Endothelial cell of umbilical vein (primary cell): Measurements from ENCODE around the gene CDC45.

Experiments
- CTCF ChIP-seq, 2 donors: IDR thresholded peaks; 1 replicate in 1 of 2; 2 replicates in 1 of 2; pipeline ENCODE4 v1.5.1; 2011; ENCODE audit warnings: low read length in 2 of 2, mild to moderate bottlenecking in 2 of 2, moderate library complexity in 2 of 2, control low read depth in 1 of 2, inconsistent platforms in 1 of 2, low read depth in 1 of 2; ENCODE audit not compliant: insufficient read depth in 1 of 2; ENCODE audit errors: extremely low read depth in 1 of 2
- EZH2 ChIP-seq: IDR thresholded peaks from 2 replicates; pipeline ENCODE4 v1.6.1; 2012; ENCODE audit warnings: borderline replicate concordance, low read depth, mild to moderate bottlenecking, moderate library complexity, low read length, inconsistent platforms; ENCODE audit not compliant: severe bottlenecking
- FOS ChIP-seq: IDR thresholded peaks from 2 replicates; pipeline ENCODE4 v1.6.1; 2011; ENCODE audit warnings: mild to moderate bottlenecking, low read length, moderate library complexity, borderline replicate concordance; ENCODE audit not compliant: insufficient read depth
- GATA2 ChIP-seq: IDR thresholded peaks from 2 replicates; pipeline ENCODE4 v1.7.0; 2011; ENCODE audit warnings: low read depth, mild to moderate bottlenecking, moderate library complexity, mixed read lengths, low read length; ENCODE audit not compliant: insufficient read length, insufficient read depth
- JUN ChIP-seq: IDR thresholded peaks from 2 replicates; pipeline ENCODE4 v1.6.1; 2011; ENCODE audit warnings: borderline replicate concordance, low read depth; ENCODE audit not compliant: insufficient read length, insufficient read depth
- MAX ChIP-seq: IDR thresholded peaks from 2 replicates; pipeline ENCODE4 v1.6.1; 2011; ENCODE audit not compliant: insufficient read depth, insufficient read length
- MYC ChIP-seq: IDR thresholded peaks from one replicate; pipeline ENCODE4 v1.6.1; 2011; ENCODE audit warnings: mild to moderate bottlenecking, low read depth, low read length
- POLR2A ChIP-seq: IDR thresholded peaks from 2 replicates; pipeline ENCODE4 v1.6.1; 2012; ENCODE audit warnings: low read depth, mild to moderate bottlenecking, control low read depth, low read length
- POLR2AphosphoS5 ChIP-seq: IDR thresholded peaks from 2 replicates; pipeline ENCODE4 v1.6.1; 2012; ENCODE audit warnings: low read depth, mild to moderate bottlenecking, control low read depth, low read length, moderate library complexity; ENCODE audit not compliant: insufficient read depth

GRCh38 chr22:19523240-19524169, 43.8 kb downstream of the CDC45 start:
- TF ChIP-seq GATA2 (no peak), CTCF (IDR thresholded peaks at IDR 0.05; ENCODE audit: extremely low read depth in 1 of 2, insufficient read depth in 1 of 2, low read depth in 1 of 2, low read length in 2 of 2) (no peak), JUN (no peak), FOS (no peak), EZH2 (no peak), POLR2AphosphoS5 (peak; percentile 68), POLR2A (peak; percentile 48), MYC (no peak), MAX (no peak)
